IPS-20b (cell line): ENCODE results near the gene FAM168B.
A peak's percentile ranks its signal among the peaks of the same experiment; 100 is the strongest.

Experiments used
- H3K27ac ChIP-seq: one replicate; pipeline ENCODE4 v1.5.1; 2013; ENCODE audit warnings: low read length
- H3K27me3 ChIP-seq: 2 replicates; pipeline ENCODE4 v1.6.1; 2013; ENCODE audit warnings: mild to moderate bottlenecking, low read length, inconsistent platforms; ENCODE audit not compliant: insufficient read depth
- H3K36me3 ChIP-seq: 2 replicates; pipeline ENCODE4 v1.6.1; 2013; ENCODE audit warnings: low read depth, mild to moderate bottlenecking, inconsistent platforms, low read length, moderate library complexity; ENCODE audit not compliant: insufficient read depth
- H3K4me1 ChIP-seq: 2 replicates; pipeline ENCODE4 v1.6.1; 2013; ENCODE audit warnings: mild to moderate bottlenecking, control low read depth, inconsistent platforms, low read length, moderate library complexity; ENCODE audit not compliant: insufficient read depth
- H3K4me3 ChIP-seq: 2 replicates; pipeline ENCODE4 v1.5.1; 2013; ENCODE audit warnings: mild to moderate bottlenecking, low read length, inconsistent platforms
- H3K9ac ChIP-seq: 2 replicates; pipeline ENCODE4 v1.6.1; 2013; ENCODE audit warnings: low read depth, mild to moderate bottlenecking, inconsistent platforms, low read length, moderate library complexity
- H3K9me3 ChIP-seq: 2 replicates; pipeline ENCODE4 v1.6.1; 2013; ENCODE audit warnings: mild to moderate bottlenecking, low read depth, low read length, inconsistent platforms; ENCODE audit not compliant: insufficient read depth

FAM168B gene

DNA sequence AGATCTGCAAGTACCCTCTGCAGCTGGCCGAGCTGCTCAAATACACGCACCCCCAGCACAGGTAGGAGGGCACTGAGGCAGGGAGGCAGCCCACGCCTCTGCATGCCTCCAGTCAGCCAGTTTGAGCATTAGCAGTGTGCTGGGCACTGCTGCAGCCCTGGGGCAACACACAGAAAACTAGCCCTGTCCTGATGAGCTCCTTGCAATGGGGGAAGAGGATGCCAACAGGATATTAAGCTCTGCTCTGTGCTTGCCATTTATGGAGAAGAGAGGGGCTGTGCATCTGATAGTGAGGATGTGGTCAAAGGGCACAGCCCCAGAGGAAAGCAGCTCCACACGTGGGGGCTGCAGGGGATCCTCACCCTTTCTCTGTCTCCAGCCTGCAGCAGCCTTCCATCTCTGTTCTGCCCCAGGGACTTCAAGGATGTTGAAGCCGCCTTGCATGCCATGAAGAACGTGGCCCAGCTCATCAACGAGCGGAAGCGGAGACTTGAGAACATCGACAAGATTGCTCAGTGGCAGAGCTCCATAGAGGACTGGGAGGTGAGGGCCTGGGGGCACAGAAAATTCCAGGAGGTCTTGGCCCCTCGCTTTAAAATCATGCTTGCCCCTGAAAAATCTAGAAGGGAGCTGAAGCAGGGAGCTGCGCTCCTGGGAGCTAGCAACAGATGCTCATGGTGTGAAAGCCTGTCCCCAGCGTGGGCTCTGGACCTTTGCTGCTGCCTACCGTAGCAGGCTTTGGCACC lies 51.7 kb downstream of the FAM168B start:
- H3K9me3 ChIP-seq, result no peaks in the 10 kb centered on the region
- H3K4me1 ChIP-seq, result no peaks in the 10 kb centered on the region
- H3K36me3 ChIP-seq, result peaks cover 5% of the 10 kb centered on the region; the same call in 1 of the 2 replicates
- H3K27ac ChIP-seq, result no peak overlapping the region
- no peak overlapping the region for H3K4me3 ChIP-seq
- H3K27me3 ChIP-seq, result peaks cover 13% of the 10 kb centered on the region
- H3K9ac ChIP-seq, result no peak overlapping the region

DNA sequence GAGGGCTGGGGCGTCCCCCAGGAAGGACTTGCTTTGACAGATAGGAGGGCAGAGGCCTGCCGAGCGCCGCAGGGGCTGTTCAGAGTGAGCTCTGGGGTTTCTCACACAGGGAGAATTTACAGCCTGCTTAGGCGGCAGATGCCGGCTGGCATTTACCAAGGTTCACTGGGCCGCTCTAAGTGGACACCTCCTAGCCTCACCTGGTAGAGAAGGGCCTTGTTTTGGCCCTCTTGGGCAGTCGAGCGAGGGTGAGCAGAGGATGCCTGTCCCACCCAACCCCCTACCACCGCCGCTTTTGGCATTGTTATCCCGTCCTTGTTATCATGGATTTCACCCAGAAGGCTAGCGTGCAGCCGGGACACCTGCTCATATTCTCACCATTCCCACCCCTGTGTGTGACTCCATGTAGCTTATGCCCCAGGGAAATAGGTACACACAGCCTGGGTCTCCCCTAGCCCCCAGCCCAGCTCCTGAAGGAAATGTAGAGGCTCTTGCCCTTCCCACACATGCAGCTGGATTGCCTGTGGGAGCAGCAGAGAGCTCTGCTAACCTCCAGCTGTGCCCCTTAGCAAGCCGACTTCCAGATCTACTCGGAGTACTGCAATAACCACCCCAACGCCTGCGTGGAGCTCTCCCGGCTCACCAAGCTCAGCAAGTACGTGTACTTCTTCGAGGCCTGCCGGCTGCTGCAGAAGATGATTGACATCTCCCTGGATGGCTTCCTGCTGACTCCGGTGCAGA lies 52.4 kb downstream of the FAM168B start:
- Histone ChIP-seq H3K9me3 (no peaks in the 10 kb centered on the region), H3K4me3 (no peak overlapping the region), H3K27ac (no peak overlapping the region), H3K27me3 (peaks cover 20% of the 10 kb centered on the region), H3K36me3 (no peaks in the 10 kb centered on the region), H3K9ac (no peak overlapping the region), H3K4me1 (no peaks in the 10 kb centered on the region)

DNA sequence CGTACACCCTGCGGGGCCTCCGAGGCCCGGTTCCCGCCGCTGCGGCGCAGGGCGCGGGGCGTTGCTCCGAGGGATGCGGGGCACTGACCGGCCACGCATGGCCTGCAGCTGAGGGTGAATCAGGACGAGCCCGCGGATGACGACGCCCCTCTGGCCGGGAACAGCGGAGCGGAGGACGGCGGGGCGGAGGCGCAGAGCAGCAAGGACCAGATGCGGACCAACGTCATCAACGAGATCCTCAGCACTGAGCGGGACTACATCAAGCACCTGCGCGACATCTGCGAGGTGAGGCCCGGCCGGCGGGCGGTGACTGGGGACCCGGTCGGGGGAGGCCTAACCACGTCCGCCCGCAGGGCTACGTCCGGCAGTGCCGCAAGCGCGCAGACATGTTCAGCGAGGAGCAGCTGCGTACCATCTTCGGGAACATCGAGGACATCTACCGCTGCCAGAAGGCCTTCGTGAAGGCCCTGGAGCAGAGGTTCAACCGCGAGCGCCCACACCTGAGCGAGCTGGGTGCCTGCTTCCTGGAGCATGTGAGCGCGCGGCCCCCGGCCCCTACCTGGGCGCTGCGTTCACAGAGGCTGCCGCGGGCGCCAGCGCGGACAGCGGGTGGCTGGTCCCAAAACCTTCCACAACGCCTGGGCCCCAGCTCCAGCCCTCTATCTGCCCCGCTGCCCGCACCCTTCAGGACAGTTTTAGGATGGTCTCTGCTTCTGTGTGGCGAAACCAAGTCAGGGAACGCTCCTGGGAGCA lies 53.2 kb downstream of the FAM168B start:
- no peak overlapping the region for H3K27ac ChIP-seq

DNA sequence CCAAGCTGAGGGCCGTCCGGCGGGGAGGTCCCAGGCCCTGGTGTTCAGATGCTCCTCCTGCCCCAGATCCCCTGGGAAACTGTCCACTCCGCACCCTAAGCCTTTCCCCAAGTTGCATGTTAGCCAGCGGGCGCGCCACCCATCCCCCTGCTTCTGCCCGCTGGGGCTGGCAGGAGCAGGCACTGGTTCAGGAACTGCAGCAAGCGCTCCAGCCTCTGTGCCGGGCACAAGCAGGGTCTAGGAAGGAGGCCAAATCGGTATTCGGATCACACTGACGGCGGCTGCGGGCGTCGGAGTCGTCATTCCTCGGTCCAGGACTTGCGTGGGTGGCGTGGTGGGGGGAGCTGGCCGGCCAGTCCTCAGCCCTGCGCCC lies 53.7 kb downstream of the FAM168B start:
- peaks cover 31% of the 10 kb centered on the region for H3K27me3 ChIP-seq
- H3K4me1 ChIP-seq, result no peaks in the 10 kb centered on the region
- H3K4me3 ChIP-seq, result no peak overlapping the region
- H3K27ac ChIP-seq, result no peak overlapping the region
- no peak overlapping the region for H3K9ac ChIP-seq
- no peaks in the 10 kb centered on the region for H3K9me3 ChIP-seq
- H3K36me3 ChIP-seq, result no peaks in the 10 kb centered on the region

More for the DNA sequence above, 53.2 kb downstream of the FAM168B start:
- Histone ChIP-seq H3K36me3 (no peaks in the 10 kb centered on the region), H3K27me3 (peaks cover 28% of the 10 kb centered on the region), H3K4me3 (no peak overlapping the region), H3K4me1 (no peaks in the 10 kb centered on the region), H3K9me3 (no peaks in the 10 kb centered on the region), H3K9ac (no peak overlapping the region)

DNA sequence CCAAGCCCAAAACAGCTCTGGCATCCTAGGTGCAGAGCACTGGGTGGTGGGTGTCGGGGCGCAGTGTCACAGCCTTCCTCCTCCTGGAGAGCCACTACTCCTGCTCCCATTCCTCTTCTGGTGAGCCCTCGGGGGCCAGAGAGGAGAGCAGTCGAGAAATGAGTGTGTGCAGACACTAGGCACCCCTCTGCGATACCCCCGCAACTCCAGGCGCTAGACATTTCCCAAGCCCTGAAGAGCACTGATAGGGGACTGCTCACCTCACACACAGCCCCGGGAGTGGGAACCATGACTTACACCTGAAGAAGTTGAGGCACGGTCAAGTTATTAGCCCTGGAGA lies 54.2 kb downstream of the FAM168B start:
- no peak overlapping the region for H3K4me3 ChIP-seq
- H3K9ac ChIP-seq, result no peak overlapping the region
- peaks cover 4% of the 10 kb centered on the region; the same call in 1 of the 2 replicates for H3K4me1 ChIP-seq
- peaks cover 35% of the 10 kb centered on the region for H3K27me3 ChIP-seq
- H3K9me3 ChIP-seq, result no peaks in the 10 kb centered on the region
- H3K36me3 ChIP-seq, result no peaks in the 10 kb centered on the region
- no peak overlapping the region for H3K27ac ChIP-seq

DNA sequence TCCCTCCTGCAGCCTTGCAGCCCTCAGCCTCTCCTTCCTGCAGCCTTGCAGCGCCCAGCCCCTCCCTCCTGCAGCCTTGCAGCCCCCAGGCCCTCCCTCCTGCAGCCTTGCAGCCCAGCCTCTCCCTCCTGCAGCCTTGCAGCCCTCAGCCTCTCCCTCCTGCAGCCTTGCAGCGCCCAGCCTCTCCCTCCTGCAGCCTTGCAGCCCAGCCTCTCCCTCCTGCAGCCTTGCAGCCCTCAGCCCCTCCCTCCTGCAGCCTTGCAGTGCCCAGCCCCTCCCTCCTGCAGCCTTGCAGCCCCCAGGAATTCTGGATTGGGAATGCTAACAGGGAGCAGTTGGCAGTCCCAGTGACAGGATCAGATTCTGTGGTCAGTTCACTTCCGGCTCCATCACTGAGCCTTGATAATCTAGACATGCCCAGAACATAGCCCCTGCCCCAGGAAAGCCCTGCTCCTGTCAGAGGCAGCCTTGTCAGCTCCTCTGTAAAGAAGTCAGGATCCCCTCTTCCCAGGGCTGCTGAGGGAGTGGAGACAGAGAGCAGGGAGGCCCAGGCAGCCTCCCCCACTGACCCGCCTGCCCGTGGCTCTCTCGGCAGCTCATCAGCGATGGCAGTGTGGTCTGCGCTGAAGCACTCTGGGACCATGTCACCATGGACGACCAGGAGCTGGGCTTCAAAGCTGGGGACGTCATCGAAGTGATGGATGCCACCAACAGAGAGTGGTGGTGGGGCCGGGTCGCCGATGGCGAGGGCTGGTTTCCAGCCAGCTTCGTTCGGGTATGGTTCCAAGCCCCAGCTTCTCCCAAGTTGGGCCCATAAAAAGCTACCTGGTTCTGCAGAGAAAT lies 54.8 kb downstream of the FAM168B start:
- H3K27me3 ChIP-seq, result peaks cover 41% of the 10 kb centered on the region

DNA sequence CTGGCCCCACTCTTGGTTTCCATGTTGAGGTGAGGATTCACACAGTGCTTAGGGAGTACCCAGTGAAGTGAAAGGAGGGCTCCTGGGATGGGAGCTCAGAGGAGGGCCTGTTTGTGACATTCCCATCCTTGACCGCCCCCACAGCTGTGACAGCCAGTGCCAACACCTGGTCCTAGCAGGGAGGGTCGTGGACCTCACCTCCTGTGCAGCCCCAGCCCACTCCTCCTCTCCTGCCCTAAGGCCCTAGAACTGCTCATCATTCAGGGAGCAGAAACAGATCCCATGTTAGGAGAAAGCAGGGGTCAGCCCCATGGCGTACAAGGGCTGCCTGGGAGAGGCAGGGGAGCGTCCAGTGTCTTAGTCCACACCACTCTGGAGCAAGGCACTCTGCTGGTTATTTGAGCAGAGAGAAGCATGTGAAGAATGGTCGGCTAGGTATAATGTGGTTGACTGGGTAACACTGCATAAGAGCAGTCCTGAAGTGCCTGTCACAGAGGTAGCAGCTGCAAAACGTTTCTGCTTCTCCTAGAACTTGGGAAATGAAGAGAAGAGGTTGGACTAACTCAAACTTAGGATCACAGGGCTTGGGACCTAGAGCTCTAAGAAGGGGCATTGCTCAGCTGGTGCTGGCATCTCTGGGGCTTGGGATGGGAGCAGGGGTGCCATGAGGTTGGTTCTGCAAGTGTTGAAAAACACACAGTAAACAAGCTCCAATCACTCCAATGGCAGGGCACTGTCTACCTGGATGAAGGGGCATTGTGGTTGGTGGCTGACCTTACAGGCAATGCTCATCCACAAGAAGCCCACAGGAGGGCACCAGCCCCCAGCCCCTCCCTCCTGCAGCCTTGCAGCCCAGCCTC lies 55.6 kb downstream of the FAM168B start:
- Histone ChIP-seq H3K4me3 (no peak overlapping the region), H3K9me3 (no peaks in the 10 kb centered on the region), H3K27me3 (peaks cover 48% of the 10 kb centered on the region), H3K27ac (no peak overlapping the region), H3K36me3 (no peaks in the 10 kb centered on the region), H3K4me1 (peaks cover 5% of the 10 kb centered on the region; the same call in 1 of the 2 replicates), H3K9ac (no peak overlapping the region)

More for the DNA sequence above, 54.8 kb downstream of the FAM168B start:
- no peaks in the 10 kb centered on the region for H3K9me3 ChIP-seq
- H3K4me3 ChIP-seq, result no peak overlapping the region
- H3K36me3 ChIP-seq, result no peaks in the 10 kb centered on the region
- no peak overlapping the region for H3K27ac ChIP-seq
- no peak overlapping the region for H3K9ac ChIP-seq
- peaks cover 5% of the 10 kb centered on the region; the same call in 1 of the 2 replicates for H3K4me1 ChIP-seq

DNA sequence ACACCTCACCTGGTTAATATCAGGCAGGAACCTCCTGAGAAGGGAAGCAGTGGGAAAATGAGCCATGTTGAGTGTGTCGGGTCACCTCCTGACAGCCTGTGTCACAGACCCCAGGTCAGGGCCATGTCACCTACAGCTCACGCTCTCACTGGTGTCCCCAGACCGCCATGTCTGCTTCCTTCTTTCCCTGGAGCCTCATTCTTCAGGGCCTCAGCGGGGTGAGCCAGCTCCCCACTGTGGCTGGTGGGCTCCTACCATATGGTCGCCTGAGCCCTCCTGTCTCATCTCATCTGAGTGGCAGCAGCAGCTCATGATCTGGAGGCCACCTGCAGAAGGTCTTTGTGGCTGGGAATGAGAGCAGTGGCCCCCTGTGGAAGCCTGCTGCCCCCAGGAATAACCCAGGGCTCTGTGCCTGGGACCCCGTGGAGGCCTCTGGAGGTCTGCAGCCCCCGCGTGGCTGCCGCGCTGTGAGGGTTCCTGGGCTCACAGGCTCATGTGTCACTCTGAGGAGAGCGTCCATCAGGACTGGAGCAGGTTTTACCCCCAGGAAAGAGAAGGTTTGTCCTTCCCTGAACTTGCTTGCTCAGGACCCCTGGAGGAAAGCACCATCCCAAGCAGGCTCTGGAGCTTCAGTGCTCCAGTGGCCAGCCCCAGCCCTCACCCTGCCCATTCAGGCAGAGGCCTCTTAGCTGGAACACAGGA lies 56.4 kb downstream of the FAM168B start:
- H3K4me1 ChIP-seq, result peaks cover 5% of the 10 kb centered on the region; the same call in 1 of the 2 replicates
- H3K9ac ChIP-seq, result no peak overlapping the region
- H3K27ac ChIP-seq, result no peak overlapping the region
- no peak overlapping the region for H3K4me3 ChIP-seq
- H3K27me3 ChIP-seq, result peaks cover 48% of the 10 kb centered on the region
- no peaks in the 10 kb centered on the region for H3K9me3 ChIP-seq
- H3K36me3 ChIP-seq, result no peaks in the 10 kb centered on the region

DNA sequence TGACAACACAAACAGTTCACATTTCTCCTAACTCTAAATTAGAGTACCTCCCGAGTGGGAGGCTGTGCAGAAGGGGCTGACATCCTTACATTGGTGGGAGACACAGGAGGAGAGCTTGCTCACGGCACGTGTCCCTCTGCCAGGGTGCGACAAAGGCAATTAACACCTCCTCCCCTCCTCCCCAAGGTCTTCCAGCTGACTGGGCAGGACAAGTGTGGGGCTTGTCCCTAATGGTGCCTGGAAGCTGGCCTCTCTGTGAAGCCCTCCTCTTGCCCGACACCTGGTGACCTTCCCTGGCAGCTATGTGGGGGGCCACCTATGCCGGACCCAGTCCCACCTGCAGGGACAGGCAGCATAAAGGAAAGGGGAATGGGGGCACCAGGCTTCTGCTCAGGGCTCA lies 57.0 kb downstream of the FAM168B start:
- Histone ChIP-seq H3K4me1 (peaks cover 5% of the 10 kb centered on the region; the same call in 1 of the 2 replicates), H3K9me3 (no peaks in the 10 kb centered on the region), H3K4me3 (no peak overlapping the region), H3K9ac (no peak overlapping the region), H3K27me3 (peaks cover 48% of the 10 kb centered on the region), H3K27ac (no peak overlapping the region), H3K36me3 (no peaks in the 10 kb centered on the region)

DNA sequence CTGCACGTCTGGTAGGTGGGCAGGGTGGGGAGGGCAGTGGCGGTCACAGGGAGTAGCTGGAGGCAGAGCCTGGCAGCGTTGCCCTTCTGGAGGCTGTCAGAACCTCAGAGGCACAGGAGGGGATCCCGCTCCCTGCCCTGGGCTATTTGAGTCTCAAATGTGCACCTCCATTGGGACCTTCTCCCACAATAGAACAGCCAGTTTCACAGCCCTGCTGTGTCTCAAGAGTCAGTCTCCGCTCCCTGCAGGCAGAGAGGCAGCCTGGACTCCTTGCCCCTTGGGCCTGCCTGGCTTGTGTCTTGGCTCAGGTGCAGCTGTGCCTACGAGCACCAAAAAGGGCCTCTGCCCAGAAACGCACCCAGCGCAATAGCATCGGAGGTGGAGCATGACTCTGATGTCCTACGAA lies 57.4 kb downstream of the FAM168B start:
- H3K27ac ChIP-seq, result no peak overlapping the region
- no peak overlapping the region; the same call in 1 of the 2 replicates for H3K9ac ChIP-seq
- H3K9me3 ChIP-seq, result no peaks in the 10 kb centered on the region
- peaks cover 5% of the 10 kb centered on the region; the same call in 1 of the 2 replicates for H3K4me1 ChIP-seq
- H3K4me3 ChIP-seq, result peak overlapping the region; percentile 60; the same call in 1 of the 2 replicates
- H3K27me3 ChIP-seq, result peaks cover 48% of the 10 kb centered on the region
- H3K36me3 ChIP-seq, result no peaks in the 10 kb centered on the region
